ENCODE measurements around the gene DLG2. TPM values are rescaled to one million over a fixed set of nuclear protein-coding genes. Genes with fewer than 3 reads are reported as not detected.
"Not testable (repeated sequence)": the region's sequence is repeated elsewhere in the genome, so short reads cannot be mapped to it uniquely, and the experiment has no call there.

DLG2 gene
- total and polyA plus RNA-seq, 2 donors = 4.8 to 6.6 TPM

- 77% methylated on average over 2 of the region's 2 CpGs for WGBS
These were observed 356.8 kb downstream of the DLG2 start for GRCh38 chr11:85270315-85270714.

GRCh38 chr11:85269109-85269508 is 358.0 kb downstream of the DLG2 start:
- Histone ChIP-seq H3K27ac (ENCODE audit: low read depth in 1 of 2, low read length in 1 of 2) (no peak overlapping the region), H3K4me1 (ENCODE audit: control insufficient read depth in 2 of 2, insufficient read depth in 2 of 2, low read length in 2 of 2) (no peaks in the 10 kb centered on the region), H3K36me3 (ENCODE audit: control insufficient read depth in 2 of 2, insufficient read depth in 2 of 2, low read length in 1 of 2) (no peaks in the 10 kb centered on the region), H3K27me3 (ENCODE audit: control insufficient read depth in 2 of 2, insufficient read depth in 1 of 2, low read length in 1 of 2) (no peaks in the 10 kb centered on the region), H3K4me3 (ENCODE audit: low read length in 2 of 2) (no peak overlapping the region), H3K9me3 (ENCODE audit: control insufficient read depth in 2 of 2, insufficient read depth in 1 of 2, low read length in 1 of 2) (peaks cover 0 to 4% of the 10 kb centered on the region in 2 donors)
- DNase-seq (ENCODE audit: low read depth in 6 of 9, low spot score in 9 of 9) = no peak

More at GRCh38 chr11:85270315-85270714, 356.8 kb downstream of the DLG2 start:
- not testable (repeated sequence) for H3K9me3 ChIP-seq (ENCODE audit: control insufficient read depth in 2 of 2, insufficient read depth in 1 of 2, low read length in 1 of 2); H3K4me3 ChIP-seq (ENCODE audit: low read length in 2 of 2); H3K27me3 ChIP-seq (ENCODE audit: control insufficient read depth in 2 of 2, insufficient read depth in 1 of 2, low read length in 1 of 2); H3K27ac ChIP-seq (ENCODE audit: low read depth in 1 of 2, low read length in 1 of 2); H3K36me3 ChIP-seq (ENCODE audit: control insufficient read depth in 2 of 2, insufficient read depth in 2 of 2, low read length in 1 of 2); H3K4me1 ChIP-seq (ENCODE audit: control insufficient read depth in 2 of 2, insufficient read depth in 2 of 2, low read length in 2 of 2); DNase-seq (ENCODE audit: low read depth in 6 of 9, low spot score in 9 of 9)

GRCh38 chr11:85266646-85267045 is 360.5 kb downstream of the DLG2 start:
- Histone ChIP-seq H3K27me3 (ENCODE audit: control insufficient read depth in 2 of 2, insufficient read depth in 1 of 2, low read length in 1 of 2) (no peaks in the 10 kb centered on the region), H3K36me3 (ENCODE audit: control insufficient read depth in 2 of 2, insufficient read depth in 2 of 2, low read length in 1 of 2) (no peaks in the 10 kb centered on the region), H3K4me1 (ENCODE audit: control insufficient read depth in 2 of 2, insufficient read depth in 2 of 2, low read length in 2 of 2) (no peaks in the 10 kb centered on the region), H3K9me3 (ENCODE audit: control insufficient read depth in 2 of 2, insufficient read depth in 1 of 2, low read length in 1 of 2) (peaks cover 0 to 4% of the 10 kb centered on the region in 2 donors), H3K27ac (ENCODE audit: low read depth in 1 of 2, low read length in 1 of 2) (no peak overlapping the region), H3K4me3 (ENCODE audit: low read length in 2 of 2) (no peak overlapping the region)
- WGBS = 98% methylated on average over 1 of the region's 1 CpG
- no peak for DNase-seq (ENCODE audit: low read depth in 6 of 9, low spot score in 9 of 9)

- Histone ChIP-seq H3K36me3 (ENCODE audit: control insufficient read depth in 2 of 2, insufficient read depth in 2 of 2, low read length in 1 of 2) (no peaks in the 10 kb centered on the region), H3K4me1 (ENCODE audit: control insufficient read depth in 2 of 2, insufficient read depth in 2 of 2, low read length in 2 of 2) (no peaks in the 10 kb centered on the region), H3K9me3 (ENCODE audit: control insufficient read depth in 2 of 2, insufficient read depth in 1 of 2, low read length in 1 of 2) (no peaks in the 10 kb centered on the region), H3K27ac (ENCODE audit: low read depth in 1 of 2, low read length in 1 of 2) (no peak overlapping the region), H3K27me3 (ENCODE audit: control insufficient read depth in 2 of 2, insufficient read depth in 1 of 2, low read length in 1 of 2) (no peaks in the 10 kb centered on the region), H3K4me3 (ENCODE audit: low read length in 2 of 2) (no peak overlapping the region)
- DNase-seq (ENCODE audit: low read depth in 6 of 9, low spot score in 9 of 9) = no peak
- 93% methylated on average over 3 of the region's 3 CpGs for WGBS
These were observed 363.8 kb downstream of the DLG2 start for GRCh38 chr11:85263328-85263727.

- H3K9me3 ChIP-seq (ENCODE audit: control insufficient read depth in 2 of 2, insufficient read depth in 1 of 2, low read length in 1 of 2) = peaks cover 0 to 9% of the 10 kb centered on the region in 2 donors
- no peak overlapping the region for H3K27ac ChIP-seq (ENCODE audit: low read depth in 1 of 2, low read length in 1 of 2)
- H3K36me3 ChIP-seq (ENCODE audit: control insufficient read depth in 2 of 2, insufficient read depth in 2 of 2, low read length in 1 of 2) = no peaks in the 10 kb centered on the region
- no peaks in the 10 kb centered on the region for H3K27me3 ChIP-seq (ENCODE audit: control insufficient read depth in 2 of 2, insufficient read depth in 1 of 2, low read length in 1 of 2)
- no peak for DNase-seq (ENCODE audit: low read depth in 6 of 9, low spot score in 9 of 9)
- H3K4me3 ChIP-seq (ENCODE audit: low read length in 2 of 2) = no peak overlapping the region
- no peaks in the 10 kb centered on the region for H3K4me1 ChIP-seq (ENCODE audit: control insufficient read depth in 2 of 2, insufficient read depth in 2 of 2, low read length in 2 of 2)
These were observed 369.3 kb downstream of the DLG2 start for GRCh38 chr11:85257837-85258236.

- WGBS = 96% methylated on average over 7 of the region's 7 CpGs
- no peak for DNase-seq (ENCODE audit: low read depth in 6 of 9, low spot score in 9 of 9)
These were observed 370.7 kb downstream of the DLG2 start for GRCh38 chr11:85256433-85256832.

GRCh38 chr11:85249482-85249881 is 377.7 kb downstream of the DLG2 start:
- Histone ChIP-seq H3K36me3 (ENCODE audit: control insufficient read depth in 2 of 2, insufficient read depth in 2 of 2, low read length in 1 of 2) (no peaks in the 10 kb centered on the region), H3K4me3 (ENCODE audit: low read length in 2 of 2) (no peak overlapping the region), H3K4me1 (ENCODE audit: control insufficient read depth in 2 of 2, insufficient read depth in 2 of 2, low read length in 2 of 2) (no peaks in the 10 kb centered on the region), H3K9me3 (ENCODE audit: control insufficient read depth in 2 of 2, insufficient read depth in 1 of 2, low read length in 1 of 2) (peaks cover 0 to 9% of the 10 kb centered on the region in 2 donors), H3K27me3 (ENCODE audit: control insufficient read depth in 2 of 2, insufficient read depth in 1 of 2, low read length in 1 of 2) (no peaks in the 10 kb centered on the region), H3K27ac (ENCODE audit: low read depth in 1 of 2, low read length in 1 of 2) (no peak overlapping the region)
- DNase-seq (ENCODE audit: low read depth in 6 of 9, low spot score in 9 of 9) = no peak

More at GRCh38 chr11:85256433-85256832, 370.7 kb downstream of the DLG2 start:
- Histone ChIP-seq H3K9me3 (ENCODE audit: control insufficient read depth in 2 of 2, insufficient read depth in 1 of 2, low read length in 1 of 2) (peaks cover 0 to 9% of the 10 kb centered on the region in 2 donors), H3K36me3 (ENCODE audit: control insufficient read depth in 2 of 2, insufficient read depth in 2 of 2, low read length in 1 of 2) (no peaks in the 10 kb centered on the region), H3K27ac (ENCODE audit: low read depth in 1 of 2, low read length in 1 of 2) (no peak overlapping the region), H3K4me3 (ENCODE audit: low read length in 2 of 2) (no peak overlapping the region), H3K4me1 (ENCODE audit: control insufficient read depth in 2 of 2, insufficient read depth in 2 of 2, low read length in 2 of 2) (no peaks in the 10 kb centered on the region), H3K27me3 (ENCODE audit: control insufficient read depth in 2 of 2, insufficient read depth in 1 of 2, low read length in 1 of 2) (no peaks in the 10 kb centered on the region)

- H3K4me3 ChIP-seq (ENCODE audit: low read length in 2 of 2) = no peak overlapping the region
- WGBS = 94% methylated on average over 3 of the region's 3 CpGs
- DNase-seq (ENCODE audit: low read depth in 6 of 9, low spot score in 9 of 9) = no peak
- no peaks in the 10 kb centered on the region for H3K9me3 ChIP-seq (ENCODE audit: control insufficient read depth in 2 of 2, insufficient read depth in 1 of 2, low read length in 1 of 2)
- no peaks in the 10 kb centered on the region for H3K4me1 ChIP-seq (ENCODE audit: control insufficient read depth in 2 of 2, insufficient read depth in 2 of 2, low read length in 2 of 2)
- H3K27me3 ChIP-seq (ENCODE audit: control insufficient read depth in 2 of 2, insufficient read depth in 1 of 2, low read length in 1 of 2) = no peaks in the 10 kb centered on the region
- H3K27ac ChIP-seq (ENCODE audit: low read depth in 1 of 2, low read length in 1 of 2) = no peak overlapping the region
- H3K36me3 ChIP-seq (ENCODE audit: control insufficient read depth in 2 of 2, insufficient read depth in 2 of 2, low read length in 1 of 2) = no peaks in the 10 kb centered on the region
These were observed 379.3 kb downstream of the DLG2 start for GRCh38 chr11:85247797-85248196.

- no peaks in the 10 kb centered on the region for H3K27me3 ChIP-seq (ENCODE audit: control insufficient read depth in 2 of 2, insufficient read depth in 1 of 2, low read length in 1 of 2)
- 99% methylated on average over 1 of the region's 1 CpG for WGBS
- no peaks in the 10 kb centered on the region for H3K4me1 ChIP-seq (ENCODE audit: control insufficient read depth in 2 of 2, insufficient read depth in 2 of 2, low read length in 2 of 2)
- no peaks in the 10 kb centered on the region for H3K36me3 ChIP-seq (ENCODE audit: control insufficient read depth in 2 of 2, insufficient read depth in 2 of 2, low read length in 1 of 2)
- H3K4me3 ChIP-seq (ENCODE audit: low read length in 2 of 2) = no peak overlapping the region
- no peaks in the 10 kb centered on the region for H3K9me3 ChIP-seq (ENCODE audit: control insufficient read depth in 2 of 2, insufficient read depth in 1 of 2, low read length in 1 of 2)
- H3K27ac ChIP-seq (ENCODE audit: low read depth in 1 of 2, low read length in 1 of 2) = no peak overlapping the region
- DNase-seq (ENCODE audit: low read depth in 6 of 9, low spot score in 9 of 9) = no peak
These were observed 388.2 kb downstream of the DLG2 start for GRCh38 chr11:85238906-85239305.

- H3K27me3 ChIP-seq (ENCODE audit: control insufficient read depth in 2 of 2, insufficient read depth in 1 of 2, low read length in 1 of 2); H3K4me1 ChIP-seq (ENCODE audit: control insufficient read depth in 2 of 2, insufficient read depth in 2 of 2, low read length in 2 of 2); H3K36me3 ChIP-seq (ENCODE audit: control insufficient read depth in 2 of 2, insufficient read depth in 2 of 2, low read length in 1 of 2); H3K27ac ChIP-seq (ENCODE audit: low read depth in 1 of 2, low read length in 1 of 2); H3K4me3 ChIP-seq (ENCODE audit: low read length in 2 of 2); DNase-seq (ENCODE audit: low read depth in 6 of 9, low spot score in 9 of 9); H3K9me3 ChIP-seq (ENCODE audit: control insufficient read depth in 2 of 2, insufficient read depth in 1 of 2, low read length in 1 of 2): not testable (repeated sequence)
- WGBS = 94% methylated on average over 2 of the region's 2 CpGs
These were observed 389.1 kb downstream of the DLG2 start for GRCh38 chr11:85238038-85238437.

Data from thymus (tissue), 11 donors.